Upper lobe of left lung (tissue), 4 donors: ENCODE measurements around the gene C9orf50.

ENCODE experiments used
- POLR2A ChIP-seq, 4 donors: fragments of 450-650 bp; IDR thresholded peaks; one replicate each; pipeline ENCODE4 v1.5.1; 2016 to 2017; ENCODE audit warnings: antibody characterized with exemption in 4 of 4, mild to moderate bottlenecking in 2 of 4
- POLR2AphosphoS5 ChIP-seq, 2 donors: sonication (generic); formaldehyde crosslinking; IDR thresholded peaks; one replicate each; pipeline ENCODE4 v1.5.1; 2017; ENCODE audit warnings: antibody characterized with exemption in 2 of 2
- TF ChIP-seq, protein P1 (sequence below), 6 experiments: fragments of 450-650 bp in 4 of 6; fragments of 200-600 bp in 2 of 6; sonication (generic) in 2 of 6; IDR thresholded peaks; one replicate each; pipeline ENCODE4 v1.5.1; 2016 to 2019; ENCODE audit warnings: antibody characterized with exemption in 6 of 6

DNA sequence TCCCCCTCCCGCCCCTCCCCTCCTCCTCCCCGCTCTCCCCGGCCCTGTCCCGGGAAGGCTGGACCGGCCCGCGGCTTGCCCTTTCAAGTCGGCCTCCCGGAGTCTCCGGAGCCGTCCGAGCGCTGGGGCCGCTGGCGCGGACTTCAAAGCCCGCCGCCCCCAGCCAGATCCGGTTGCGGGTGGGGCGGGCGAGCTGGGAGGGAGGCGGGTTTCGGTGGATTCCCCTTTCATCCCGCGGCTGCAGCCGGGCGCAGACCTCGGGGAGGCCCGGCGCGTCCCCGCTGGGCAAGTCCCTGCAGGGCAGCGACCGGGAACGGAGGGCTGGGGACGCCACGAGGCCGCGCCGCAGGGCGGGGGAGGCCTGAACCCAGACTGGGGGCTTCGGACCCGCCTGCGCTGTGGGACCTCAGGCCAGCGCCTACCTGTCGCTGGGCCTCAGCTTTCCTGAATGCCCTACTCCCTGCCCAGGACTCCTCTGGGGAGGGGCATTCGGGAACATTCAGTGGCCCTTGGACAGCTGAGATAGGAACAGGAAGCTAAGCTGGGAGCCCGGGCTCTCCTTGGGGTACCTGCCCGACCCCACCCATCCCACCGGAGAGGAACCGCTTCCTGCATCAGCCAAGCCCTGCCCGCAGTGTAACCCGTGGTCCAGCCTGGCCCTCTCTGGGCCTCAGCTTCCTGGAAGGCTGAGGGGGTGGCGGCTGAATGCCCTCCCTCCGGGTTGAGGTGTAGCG lies 23.4 kb downstream of the C9orf50 start:
- no peak for TF ChIP-seq POLR2AphosphoS5 (IDR thresholded peaks at IDR 0.05)
- peak in 1 of 4 donors; percentile 43 for TF ChIP-seq POLR2A (IDR thresholded peaks at IDR 0.05)
- TF ChIP-seq, protein P1, sequence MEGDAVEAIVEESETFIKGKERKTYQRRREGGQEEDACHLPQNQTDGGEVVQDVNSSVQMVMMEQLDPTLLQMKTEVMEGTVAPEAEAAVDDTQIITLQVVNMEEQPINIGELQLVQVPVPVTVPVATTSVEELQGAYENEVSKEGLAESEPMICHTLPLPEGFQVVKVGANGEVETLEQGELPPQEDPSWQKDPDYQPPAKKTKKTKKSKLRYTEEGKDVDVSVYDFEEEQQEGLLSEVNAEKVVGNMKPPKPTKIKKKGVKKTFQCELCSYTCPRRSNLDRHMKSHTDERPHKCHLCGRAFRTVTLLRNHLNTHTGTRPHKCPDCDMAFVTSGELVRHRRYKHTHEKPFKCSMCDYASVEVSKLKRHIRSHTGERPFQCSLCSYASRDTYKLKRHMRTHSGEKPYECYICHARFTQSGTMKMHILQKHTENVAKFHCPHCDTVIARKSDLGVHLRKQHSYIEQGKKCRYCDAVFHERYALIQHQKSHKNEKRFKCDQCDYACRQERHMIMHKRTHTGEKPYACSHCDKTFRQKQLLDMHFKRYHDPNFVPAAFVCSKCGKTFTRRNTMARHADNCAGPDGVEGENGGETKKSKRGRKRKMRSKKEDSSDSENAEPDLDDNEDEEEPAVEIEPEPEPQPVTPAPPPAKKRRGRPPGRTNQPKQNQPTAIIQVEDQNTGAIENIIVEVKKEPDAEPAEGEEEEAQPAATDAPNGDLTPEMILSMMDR (IDR thresholded peaks at IDR 0.05): no peak
